H9 (cell line): ENCODE results near the gene EPN1. TPM values are rescaled to one million over a fixed set of nuclear protein-coding genes. Genes with fewer than 3 reads are reported as not detected.

Experiments used
- DNase-seq: peaks from one replicate; pipeline ENCODE4 v3.0.0-alpha.2; 2017
- H2AFZ ChIP-seq: one replicate; pipeline ENCODE4 v1.6.1; 2013; ENCODE audit warnings: mild to moderate bottlenecking, low read length, control low read depth, moderate library complexity
- H2AK5ac ChIP-seq: 2 replicates; pipeline ENCODE4 v1.6.1; 2013; ENCODE audit warnings: low read length, control low read depth, mixed read lengths; ENCODE audit not compliant: insufficient read length
- H2BK120ac ChIP-seq: one replicate; pipeline ENCODE4 v1.6.1; 2013; ENCODE audit warnings: low read depth, mild to moderate bottlenecking, low read length, control low read depth, inconsistent platforms; ENCODE audit not compliant: poor library complexity, severe bottlenecking
- H2BK12ac ChIP-seq: 2 replicates; pipeline ENCODE4 v1.6.1; 2013; ENCODE audit warnings: low read length, control low read depth, mixed read lengths, low read depth; ENCODE audit not compliant: insufficient read length
- H2BK15ac ChIP-seq: 2 replicates; pipeline ENCODE4 v1.6.1; 2013; ENCODE audit warnings: low read depth, low read length, control low read depth
- H2BK20ac ChIP-seq: one replicate; pipeline ENCODE4 v1.6.1; 2013; ENCODE audit warnings: low read depth, mild to moderate bottlenecking, low read length, control low read depth, inconsistent platforms; ENCODE audit not compliant: poor library complexity, severe bottlenecking
- H2BK5ac ChIP-seq: 2 replicates; pipeline ENCODE4 v1.6.1; 2013; ENCODE audit warnings: low read length, control low read depth, mixed read lengths; ENCODE audit not compliant: insufficient read length
- H3K14ac ChIP-seq: 2 replicates; pipeline ENCODE4 v1.6.1; 2013; ENCODE audit warnings: low read length, control low read depth; ENCODE audit not compliant: insufficient read depth
- H3K18ac ChIP-seq: 2 replicates; pipeline ENCODE4 v1.6.1; 2013; ENCODE audit warnings: low read depth, mild to moderate bottlenecking, mixed read lengths, low read length, control low read depth; ENCODE audit not compliant: insufficient read length
- H3K23ac ChIP-seq: 2 replicates; pipeline ENCODE4 v1.6.1; 2013; ENCODE audit warnings: low read length, control low read depth, mixed read lengths, low read depth; ENCODE audit not compliant: insufficient read length
- H3K23me2 ChIP-seq: 2 replicates; pipeline ENCODE4 v1.6.1; 2013; ENCODE audit warnings: low read depth, mild to moderate bottlenecking, mixed read lengths, low read length, control low read depth; ENCODE audit not compliant: insufficient read length, poor library complexity, severe bottlenecking
- H3K27ac ChIP-seq: 2 replicates; pipeline ENCODE4 v1.5.1; 2013; ENCODE audit warnings: low read length, control low read depth, mixed read lengths, low read depth; ENCODE audit not compliant: insufficient read length
- H3K27me3 ChIP-seq: 2 replicates; pipeline ENCODE4 v1.6.1; 2013; ENCODE audit warnings: low read length, control low read depth, inconsistent platforms; ENCODE audit not compliant: insufficient read depth
- H3K4ac ChIP-seq: 2 replicates; pipeline ENCODE4 v1.6.1; 2013; ENCODE audit warnings: low read depth, mild to moderate bottlenecking, control low read depth, inconsistent platforms, low read length, moderate library complexity
- H3K4me1 ChIP-seq: 2 replicates; pipeline ENCODE4 v1.6.1; 2013; ENCODE audit warnings: low read length, control low read depth, inconsistent platforms; ENCODE audit not compliant: insufficient read depth
- H3K4me2 ChIP-seq: 2 replicates; pipeline ENCODE4 v1.6.1; 2013; ENCODE audit warnings: low read length, control low read depth, mixed read lengths; ENCODE audit not compliant: insufficient read length, insufficient read depth
- H3K56ac ChIP-seq: 2 replicates; pipeline ENCODE4 v1.6.1; 2013; ENCODE audit warnings: low read depth, mild to moderate bottlenecking, mixed read lengths, low read length, control low read depth; ENCODE audit not compliant: insufficient read length
- H3K79me1 ChIP-seq: 2 replicates; pipeline ENCODE4 v1.6.1; 2013; ENCODE audit warnings: low read depth, mild to moderate bottlenecking, moderate library complexity, low read length, control low read depth, inconsistent platforms; ENCODE audit not compliant: insufficient read depth, poor library complexity, severe bottlenecking
- H3K79me2 ChIP-seq: 2 replicates; pipeline ENCODE4 v1.6.1; 2013; ENCODE audit warnings: low read length, control low read depth, inconsistent platforms; ENCODE audit not compliant: insufficient read depth
- H3K9ac ChIP-seq: 2 replicates; pipeline ENCODE4 v1.6.1; 2013; ENCODE audit warnings: low read length, control low read depth, mixed read lengths; ENCODE audit not compliant: insufficient read length; ENCODE audit errors: extremely low read depth
- H3K9me3 ChIP-seq: one replicate; pipeline ENCODE4 v1.6.1; 2013; ENCODE audit warnings: low read depth, low read length, inconsistent platforms; ENCODE audit not compliant: control insufficient read depth
- H3T11ph ChIP-seq: one replicate; pipeline ENCODE4 v1.6.1; 2013; ENCODE audit warnings: mild to moderate bottlenecking, low read length, control low read depth, inconsistent platforms
- H4K20me1 ChIP-seq: one replicate; pipeline ENCODE4 v1.6.1; 2013; ENCODE audit not compliant: control insufficient read depth, insufficient read length, insufficient read depth
- H4K5ac ChIP-seq: 2 replicates; pipeline ENCODE4 v1.6.1; 2013; ENCODE audit warnings: low read depth, mild to moderate bottlenecking, mixed read lengths, low read length, control low read depth; ENCODE audit not compliant: insufficient read length
- H4K8ac ChIP-seq: replicated peaks from 2 replicates; pipeline ENCODE4 v1.6.1; 2013; ENCODE audit warnings: low read length, control low read depth, mixed read lengths, low read depth; ENCODE audit not compliant: insufficient read length
- H4K91ac ChIP-seq: 2 replicates; pipeline ENCODE4 v1.6.1; 2013; ENCODE audit warnings: low read depth, mild to moderate bottlenecking, moderate library complexity, mixed read lengths, low read length, control low read depth; ENCODE audit not compliant: insufficient read length
- H3K27ac Mint-ChIP-seq, 3 experiments: 2 replicates in 2 of 3; 3 replicates in 1 of 3; pipeline ENCODE4 v1.8.0; 2020 to 2021; ENCODE audit warnings: mixed read lengths in 3 of 3, mild to moderate bottlenecking in 1 of 3, moderate library complexity in 1 of 3
- H3K27me3 Mint-ChIP-seq: 2 replicates; pipeline ENCODE4 v1.8.0; 2021; ENCODE audit warnings: low read depth, mild to moderate bottlenecking, moderate library complexity, mixed read lengths
- H3K36me3 Mint-ChIP-seq, 3 experiments: 2 replicates in 2 of 3; 3 replicates in 1 of 3; pipeline ENCODE4 v1.8.0; 2020 to 2021; ENCODE audit warnings: low read depth in 3 of 3, mixed read lengths in 3 of 3; ENCODE audit not compliant: insufficient read depth in 1 of 3
- H3K4me1 Mint-ChIP-seq, 2 experiments: 2 replicates each; pipeline ENCODE4 v1.8.0; 2020; ENCODE audit warnings: mixed read lengths in 2 of 2
- H3K4me3 Mint-ChIP-seq, 2 experiments: 2 replicates in 1 of 2; 3 replicates in 1 of 2; pipeline ENCODE4 v1.8.0; 2020 to 2021; ENCODE audit warnings: mild to moderate bottlenecking in 2 of 2, mixed read lengths in 2 of 2, moderate library complexity in 1 of 2
- H3K9me3 Mint-ChIP-seq, 2 experiments: 2 replicates in 1 of 2; 3 replicates in 1 of 2; pipeline ENCODE4 v1.8.0; 2020; ENCODE audit warnings: mild to moderate bottlenecking in 2 of 2, mixed read lengths in 2 of 2, moderate library complexity in 1 of 2
- CTCF ChIP-seq: fragments of 200-600 bp; sonication (generic); conservative IDR thresholded peaks from 3 replicates; pipeline ENCODE4 v1.8.0; 2021; ENCODE audit warnings: antibody characterized with exemption, mild to moderate bottlenecking
- WGBS: extraction: QIAGEN DNeasy Blood & Tissue Kit; methylation state at CpG from one replicate; pipeline ENCODE4 v1.1.7; 2013; ENCODE audit warnings: missing lambda C conversion rate, low lambda C conversion rate, mixed read lengths; ENCODE audit not compliant: insufficient read length; ENCODE audit errors: extremely low coverage; 5-methylcytosine and 5-hydroxymethylcytosine counted together
- total RNA-seq: library from RNA; stranded (reverse); gene quantifications from 2 replicates; pipeline ENCODE4 v1.2.1, GENCODE V29; 2021

EPN1 gene
- total RNA-seq, 1 experiment from 2014 or later: 159 TPM

- peaks cover 10 to 15% (median 14%) of the 10 kb centered on the region in 3 experiments for H3K36me3 Mint-ChIP-seq
- Histone ChIP-seq H3K23me2 (peaks cover 7% of the 10 kb centered on the region), H2AFZ (no peak overlapping the region), H2BK15ac (no peak overlapping the region), H3K9ac (peak overlapping the region; percentile 11), H3K4me2 (peak overlapping the region; percentile 85), H4K91ac (no peak overlapping the region), H4K20me1 (no peaks in the 10 kb centered on the region), H2BK20ac (no peak overlapping the region), H3K4ac (no peak overlapping the region), H2BK120ac (no peak overlapping the region), H3K14ac (no peak overlapping the region), H3K79me1 (peaks cover 6% of the 10 kb centered on the region), H3T11ph (no peak overlapping the region), H4K8ac (no peak overlapping the region), H3K27me3 (no peaks in the 10 kb centered on the region), H3K23ac (no peak overlapping the region), H2BK5ac (no peak overlapping the region), H3K56ac (no peak overlapping the region), H3K18ac (no peak overlapping the region), H2AK5ac (no peak overlapping the region), H3K27ac (no peak overlapping the region), H4K5ac (no peak overlapping the region), H2BK12ac (no peak overlapping the region), H3K4me1 (0 out of 2 replicates have a peak, but pooled peaks cover 2% of the 10 kb centered on the region), H3K9me3 (no peaks in the 10 kb centered on the region), H3K79me2 (peaks cover 10% of the 10 kb centered on the region; the same call in 1 of the 2 replicates)
- no peaks in the 10 kb centered on the region; a peak in 1 of 5 replicates for H3K9me3 Mint-ChIP-seq
- peaks cover 3% of the 10 kb centered on the region; the same call in 1 of the 2 replicates for H3K27me3 Mint-ChIP-seq
- DNase-seq: no peak
- no peak for TF ChIP-seq CTCF
- no CpG with 5 or more reads among the region's 7 CpGs for WGBS
- H3K4me1 Mint-ChIP-seq: peaks cover 22 to 37% of the 10 kb centered on the region in 2 experiments
- H3K4me3 Mint-ChIP-seq: peak overlapping the region; percentile 100
- peak overlapping the region in 1 of 3 experiments; percentile 100; a peak in 2 of 7 replicates for H3K27ac Mint-ChIP-seq
Observed at GRCh38 chr19:55635856-55636440, 39.1 kb upstream of the EPN1 start.
